RWPE1 (cell line): ENCODE data around the gene SH3TC2.
A peak's percentile ranks its signal among the peaks of the same experiment; 100 is the strongest.

Experiments used
- CTCF ChIA-PET: fragments of 350-600 bp; sonication (Branson Sonifier 250); formaldehyde crosslinking; extraction: SDS; loops from one replicate; lab custom pipeline; 2021; lab: Yijun Ruan, JAX
- POLR2A ChIA-PET: fragments of 400-600 bp; formaldehyde crosslinking; extraction: SDS; loops from one replicate; lab custom pipeline; 2020; ENCODE audit warnings: antibody characterized with exemption; ENCODE audit not compliant: low non-redundant PET; lab: Yijun Ruan, JAX
- DNase-seq: peaks from one replicate; pipeline ENCODE4 v3.0.0; 2012; ENCODE audit warnings: low spot score
- H3K27ac ChIP-seq: fragments of 450-650 bp; 2 replicates; pipeline ENCODE4 v1.5.1; 2017
- TF ChIP-seq, protein P1 (sequence below): fragments of 450-650 bp; conservative IDR thresholded peaks from 2 replicates; pipeline ENCODE4 v1.5.1; 2017; ENCODE audit warnings: low read depth, mild to moderate bottlenecking

The SH3TC2 gene

DNA sequence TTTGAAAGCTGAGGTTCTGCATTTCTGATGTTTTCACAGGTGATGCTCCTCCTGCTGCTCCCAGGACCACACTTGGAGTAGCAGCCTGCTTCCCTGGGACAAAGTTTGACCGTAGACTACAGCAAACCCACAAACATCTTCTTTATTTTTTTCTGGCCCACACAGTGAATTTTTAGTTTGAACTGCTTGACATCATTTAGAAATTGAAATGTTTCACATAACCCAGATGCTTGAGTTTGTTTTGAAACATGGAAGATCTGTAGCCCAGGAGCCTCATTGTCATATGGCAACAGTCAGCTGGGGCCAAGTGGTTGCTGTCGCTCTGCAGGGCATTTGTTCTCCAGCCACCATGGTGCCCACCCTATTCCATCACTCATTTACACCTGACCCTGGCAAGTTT is 8.4 kb downstream of the SH3TC2 start:
- ChIA-PET CTCF (interaction anchor here (0.7 to 0.8 kb wide), 2 partner anchors 9 to 86 kb away, joined by 3 read pairs; no protein-coding TSS in a partner anchor), POLR2A (no interaction called here)
- no peak for DNase-seq
- H3K27ac ChIP-seq, result no peak overlapping the region
- TF ChIP-seq, protein P1, sequence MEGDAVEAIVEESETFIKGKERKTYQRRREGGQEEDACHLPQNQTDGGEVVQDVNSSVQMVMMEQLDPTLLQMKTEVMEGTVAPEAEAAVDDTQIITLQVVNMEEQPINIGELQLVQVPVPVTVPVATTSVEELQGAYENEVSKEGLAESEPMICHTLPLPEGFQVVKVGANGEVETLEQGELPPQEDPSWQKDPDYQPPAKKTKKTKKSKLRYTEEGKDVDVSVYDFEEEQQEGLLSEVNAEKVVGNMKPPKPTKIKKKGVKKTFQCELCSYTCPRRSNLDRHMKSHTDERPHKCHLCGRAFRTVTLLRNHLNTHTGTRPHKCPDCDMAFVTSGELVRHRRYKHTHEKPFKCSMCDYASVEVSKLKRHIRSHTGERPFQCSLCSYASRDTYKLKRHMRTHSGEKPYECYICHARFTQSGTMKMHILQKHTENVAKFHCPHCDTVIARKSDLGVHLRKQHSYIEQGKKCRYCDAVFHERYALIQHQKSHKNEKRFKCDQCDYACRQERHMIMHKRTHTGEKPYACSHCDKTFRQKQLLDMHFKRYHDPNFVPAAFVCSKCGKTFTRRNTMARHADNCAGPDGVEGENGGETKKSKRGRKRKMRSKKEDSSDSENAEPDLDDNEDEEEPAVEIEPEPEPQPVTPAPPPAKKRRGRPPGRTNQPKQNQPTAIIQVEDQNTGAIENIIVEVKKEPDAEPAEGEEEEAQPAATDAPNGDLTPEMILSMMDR, result no peak

DNA sequence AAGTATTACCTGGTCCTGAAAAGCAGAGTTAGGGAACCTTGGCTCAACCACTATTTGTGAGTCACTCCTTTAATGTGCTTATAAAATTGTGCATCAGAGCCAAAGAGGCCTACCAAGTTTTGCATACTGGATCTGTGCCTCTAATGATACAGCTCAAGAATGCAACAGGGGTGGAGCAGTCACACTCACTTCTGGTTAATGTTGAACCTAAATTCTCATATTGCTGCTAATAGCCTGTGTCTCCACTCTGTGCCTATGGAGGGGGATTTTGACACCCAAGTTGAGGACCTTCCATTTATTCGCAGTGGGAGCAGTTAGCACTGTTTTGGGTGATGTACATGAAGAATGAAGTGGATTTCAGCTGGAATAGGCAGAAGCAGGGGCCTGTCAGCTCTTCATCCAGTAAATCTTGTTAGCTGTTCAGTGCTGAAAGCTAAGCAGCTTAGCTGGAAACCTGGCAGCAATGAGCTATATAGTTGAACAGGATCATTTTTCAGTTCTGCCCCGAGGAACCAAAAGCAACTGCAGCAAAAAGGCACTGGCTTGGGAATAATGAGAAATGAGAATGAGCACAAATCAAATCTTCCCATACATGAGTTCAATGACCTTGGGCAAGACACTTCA is 9.7 kb downstream of the SH3TC2 start:
- POLR2A ChIA-PET, result no interaction called here
- CTCF ChIA-PET, result interaction anchor here (0.9 to 2.2 kb wide), 3 partner anchors 9 to 89 kb away, joined by 3 to 6 read pairs (median 5); partner anchors contain the start of genes ABLIM3 and SH3TC2
- TF ChIP-seq, protein P1, result no peak
- no peak overlapping the region for H3K27ac ChIP-seq
- DNase-seq, result peak; percentile 64

DNA sequence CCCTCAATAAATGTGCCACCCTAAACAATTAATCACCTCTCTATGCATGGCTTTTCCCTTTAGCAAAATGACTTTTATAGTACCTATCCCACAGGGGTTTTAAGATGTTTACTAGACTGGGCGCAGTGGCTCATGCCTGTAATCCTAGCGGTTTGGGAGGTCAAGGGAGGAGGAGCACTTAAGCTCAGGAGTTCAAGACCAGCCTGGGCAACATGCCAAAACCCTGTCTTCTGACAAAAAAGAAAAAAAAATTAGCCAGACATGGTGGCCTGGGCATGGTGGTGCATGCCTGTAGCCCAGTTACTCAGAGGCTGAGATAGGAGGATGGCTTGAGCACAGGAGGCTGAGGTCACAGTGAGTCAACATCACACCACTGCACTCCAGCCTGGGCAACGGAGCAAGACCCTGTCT is 13.5 kb downstream of the SH3TC2 start:
- POLR2A ChIA-PET, result no interaction called here
- peak overlapping the region; percentile 31 for H3K27ac ChIP-seq
- TF ChIP-seq, protein P1, result no peak
- CTCF ChIA-PET, result interaction anchor here (0.5 to 1.8 kb wide), 6 partner anchors 14 to 315 kb away, joined by 3 to 10 read pairs (median 4); no protein-coding TSS in a partner anchor
- DNase-seq, result no peak

DNA sequence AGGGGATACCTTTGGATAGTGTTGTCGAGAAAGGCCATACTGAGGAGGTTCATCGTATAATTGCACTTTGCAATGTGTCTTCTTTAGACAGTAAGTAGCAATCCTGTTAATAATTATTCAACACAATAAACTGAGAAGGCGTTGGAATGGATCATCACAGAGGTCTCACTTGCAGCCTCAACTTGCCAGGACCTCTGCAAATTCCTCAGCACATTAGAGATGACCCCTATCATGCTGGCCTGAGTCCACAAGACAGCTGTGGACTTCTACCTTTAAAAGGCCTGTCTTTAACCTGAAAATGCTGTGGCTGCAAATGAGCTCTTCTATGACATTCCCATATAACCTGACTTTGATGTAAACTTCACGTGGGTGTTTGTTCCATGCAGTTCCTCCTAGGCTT is 14.1 kb downstream of the SH3TC2 start:
- TF ChIP-seq, protein P1, result no peak
- H3K27ac ChIP-seq, result peak overlapping the region; percentile 31
- CTCF ChIA-PET, result interaction anchor here (0.6 to 1.8 kb wide), 4 partner anchors 14 to 575 kb away, joined by 3 to 10 read pairs (median 4); no protein-coding TSS in a partner anchor
- DNase-seq, result no peak
- POLR2A ChIA-PET, result no interaction called here

DNA sequence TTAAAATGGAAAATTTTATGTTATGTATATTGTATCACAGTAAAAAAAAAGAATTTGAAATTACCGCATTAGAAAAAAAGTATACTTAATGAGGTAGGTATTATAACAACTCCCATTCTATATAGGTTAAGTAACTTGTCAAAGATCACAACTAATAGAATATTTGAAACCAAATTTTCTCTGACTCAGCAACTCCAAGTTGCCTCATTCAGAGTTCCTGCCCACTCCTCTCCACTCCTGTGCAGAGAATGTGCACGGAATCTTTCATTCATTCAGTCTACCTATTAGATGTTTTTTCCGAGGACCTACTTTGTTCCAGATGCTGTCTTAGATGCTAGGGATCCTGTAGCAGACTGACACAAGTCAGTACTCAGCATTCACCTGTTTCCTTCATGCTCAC is 15.4 kb downstream of the SH3TC2 start:
- TF ChIP-seq, protein P1, result no peak
- POLR2A ChIA-PET, result no interaction called here
- DNase-seq, result no peak
- CTCF ChIA-PET, result interaction anchor here (0.7 kb wide), 1 partner anchor 9 kb away, joined by 4 read pairs; no protein-coding TSS in a partner anchor
- H3K27ac ChIP-seq, result no peak overlapping the region

DNA sequence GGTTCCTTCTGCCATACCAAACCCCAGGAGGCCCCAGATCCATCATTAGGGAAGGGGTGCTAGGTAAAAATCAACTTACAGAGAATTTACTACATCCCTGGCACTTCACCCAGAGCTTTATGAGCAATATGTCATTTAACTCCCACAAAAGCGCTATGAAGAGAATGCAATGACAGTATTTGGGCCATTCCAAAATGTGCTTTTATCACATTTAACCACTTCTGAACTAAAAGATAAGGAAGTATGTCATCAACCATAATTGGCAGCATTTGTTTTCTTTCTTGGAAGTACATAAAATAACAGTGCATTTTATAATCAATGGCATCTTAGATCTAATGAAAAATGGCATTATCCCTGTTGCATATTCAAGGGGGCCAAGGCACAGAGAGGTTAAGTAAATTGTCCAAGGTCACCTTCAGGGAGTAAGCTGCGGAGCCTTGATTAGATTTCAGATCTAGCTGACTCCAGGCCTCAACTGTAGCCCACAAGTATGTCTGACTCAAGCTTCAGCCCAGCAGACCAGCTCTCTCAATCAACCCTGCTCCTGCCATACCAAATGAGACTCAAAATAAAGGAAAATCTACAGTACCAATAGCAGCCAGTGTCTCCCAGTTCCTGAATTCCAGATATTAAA is 16.5 kb downstream of the SH3TC2 start:
- ChIA-PET POLR2A (no interaction called here), CTCF (interaction anchor here (0.6 to 1.6 kb wide), 5 partner anchors 9 to 317 kb away, joined by 3 to 6 read pairs (median 3); no protein-coding TSS in a partner anchor)
- DNase-seq, result no peak
- H3K27ac ChIP-seq, result no peak overlapping the region
- TF ChIP-seq, protein P1, result no peak
